ENCODE results near the gene CTSO. TPM values are rescaled to one million over a fixed set of nuclear protein-coding genes. Genes with fewer than 3 reads are reported as not detected.

The CTSO gene
- total RNA-seq, 1 experiment from 2014 or later = 2.8 TPM

DNA sequence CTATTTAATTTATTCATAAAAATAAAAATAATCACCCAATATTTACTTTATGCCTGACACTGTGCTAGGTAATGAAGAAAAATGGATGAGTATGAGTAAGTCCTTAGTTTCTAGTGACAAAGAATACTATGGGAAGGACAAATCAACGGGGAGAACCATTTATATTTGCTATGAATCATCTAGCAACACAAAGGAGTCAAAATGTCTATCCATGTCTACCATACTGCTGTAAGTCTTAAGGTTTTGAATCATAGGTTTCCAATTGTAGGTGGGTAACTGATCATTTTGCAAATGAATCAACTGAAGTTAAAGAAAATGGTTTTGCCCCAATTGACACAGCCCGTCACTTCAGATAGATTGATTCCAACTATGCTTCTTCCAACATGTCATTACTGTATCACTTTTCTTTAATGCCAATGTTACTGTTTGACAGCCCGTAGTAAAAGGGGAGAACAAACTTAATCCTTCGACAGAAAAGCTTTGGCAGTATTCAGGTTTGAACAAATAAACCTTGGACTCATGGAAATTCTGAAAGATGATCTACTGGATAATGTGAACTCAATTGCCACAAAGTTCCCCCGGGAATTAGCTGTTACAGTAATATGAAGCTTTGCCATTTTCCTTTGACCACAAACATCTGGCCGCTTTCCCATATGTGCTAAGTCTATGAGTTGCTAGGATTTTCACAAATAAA is 47.0 kb downstream of the CTSO start:
- Histone ChIP-seq H3K4me1 (ENCODE audit: insufficient read depth, low read length) (peaks cover 22% of the 10 kb centered on the region), H3K27ac (ENCODE audit: low read length) (peak overlapping the region; percentile 98), H2AFZ (ENCODE audit: low read length) (peak overlapping the region; percentile 49), H3K9me2 (replicated peaks; ENCODE audit: low read length) (no peaks in the 10 kb centered on the region), H3K9me3 (ENCODE audit: low read length) (no peaks in the 10 kb centered on the region), H3K4me2 (ENCODE audit: low read length) (peak overlapping the region; percentile 72), H3K36me3 (ENCODE audit: low read depth, low read length) (no peaks in the 10 kb centered on the region), H3K9ac (ENCODE audit: low read length) (peak overlapping the region; percentile 78), H3K4me3 (ENCODE audit: low read length) (peak overlapping the region; percentile 48), H3K27me3 (ENCODE audit: low read length) (no peaks in the 10 kb centered on the region), H4K20me1 (ENCODE audit: low read length) (no peaks in the 10 kb centered on the region), H3K79me2 (ENCODE audit: low read length) (no peaks in the 10 kb centered on the region), H3F3A (ENCODE audit: low read length, unreplicated experiment) (peaks cover 6% of the 10 kb centered on the region)
- DNase-seq (peak; percentile 92), ATAC-seq (peak; percentile 87)
- POLR2A ChIA-PET (ENCODE audit: unreplicated experiment) = interaction anchor here (0.6 to 0.7 kb wide), 2 partner anchors 46 to 47 kb away, joined by 5 to 6 read pairs; partner anchors contain the start of gene CTSO
- BruUV-seq (replicated peaks) = no TSS peak
- intact Hi-C loops (cut with micrococcal nuclease) = loop anchor here (2.0 to 5.0 kb wide), 2 partner anchors 46 to 84 kb away; partner anchors contain the start of gene CTSO
- CTCF ChIA-PET = interaction anchor here (0.6 kb wide), 1 partner anchor 46 kb away, joined by 4 read pairs; no protein-coding TSS in a partner anchor
- TF ChIP-seq EZH2 (IDR thresholded peaks at IDR 0.05; ENCODE audit: low read length, unreplicated experiment) (no peak), EZH2phosphoT487 (IDR thresholded peaks at IDR 0.05; ENCODE audit: borderline replicate concordance, low read length) (no peak)
- TF ChIP-seq, protein P1, sequence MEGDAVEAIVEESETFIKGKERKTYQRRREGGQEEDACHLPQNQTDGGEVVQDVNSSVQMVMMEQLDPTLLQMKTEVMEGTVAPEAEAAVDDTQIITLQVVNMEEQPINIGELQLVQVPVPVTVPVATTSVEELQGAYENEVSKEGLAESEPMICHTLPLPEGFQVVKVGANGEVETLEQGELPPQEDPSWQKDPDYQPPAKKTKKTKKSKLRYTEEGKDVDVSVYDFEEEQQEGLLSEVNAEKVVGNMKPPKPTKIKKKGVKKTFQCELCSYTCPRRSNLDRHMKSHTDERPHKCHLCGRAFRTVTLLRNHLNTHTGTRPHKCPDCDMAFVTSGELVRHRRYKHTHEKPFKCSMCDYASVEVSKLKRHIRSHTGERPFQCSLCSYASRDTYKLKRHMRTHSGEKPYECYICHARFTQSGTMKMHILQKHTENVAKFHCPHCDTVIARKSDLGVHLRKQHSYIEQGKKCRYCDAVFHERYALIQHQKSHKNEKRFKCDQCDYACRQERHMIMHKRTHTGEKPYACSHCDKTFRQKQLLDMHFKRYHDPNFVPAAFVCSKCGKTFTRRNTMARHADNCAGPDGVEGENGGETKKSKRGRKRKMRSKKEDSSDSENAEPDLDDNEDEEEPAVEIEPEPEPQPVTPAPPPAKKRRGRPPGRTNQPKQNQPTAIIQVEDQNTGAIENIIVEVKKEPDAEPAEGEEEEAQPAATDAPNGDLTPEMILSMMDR (conservative IDR thresholded peaks at IDR 0.05; ENCODE audit: low read depth, low read length) = no peak

DNA sequence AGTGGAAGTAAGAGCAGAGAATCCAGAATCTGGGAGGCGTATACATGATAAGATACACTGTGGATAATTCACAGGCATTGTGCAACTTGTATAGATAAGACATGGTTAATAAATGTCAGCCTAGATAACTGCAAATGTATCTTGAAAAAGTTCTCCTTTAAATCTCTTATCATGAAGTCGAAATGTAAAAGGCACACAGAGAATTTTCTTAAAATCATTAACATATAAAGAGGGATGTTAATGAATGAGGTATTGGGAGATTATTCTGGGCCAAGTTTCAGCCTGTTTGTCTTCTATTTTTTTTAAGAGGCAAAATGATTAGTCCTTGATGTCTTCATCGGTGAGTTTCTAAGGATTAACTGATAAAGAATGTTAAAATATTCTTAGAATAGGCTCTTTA is 49.3 kb downstream of the CTSO start:
- DNase-seq (no peak), ATAC-seq (no peak)
- CTCF ChIA-PET = no interaction called here
- H3K79me2 ChIP-seq (ENCODE audit: low read length) = no peaks in the 10 kb centered on the region
- no peaks in the 10 kb centered on the region for H4K20me1 ChIP-seq (ENCODE audit: low read length)
- POLR2A ChIA-PET (ENCODE audit: unreplicated experiment) = no interaction called here
- H3K9ac ChIP-seq (ENCODE audit: low read length) = no peak overlapping the region
- peaks cover 6% of the 10 kb centered on the region for H3F3A ChIP-seq (ENCODE audit: low read length, unreplicated experiment)
- H3K27ac ChIP-seq (ENCODE audit: low read length) = no peak overlapping the region
- H3K36me3 ChIP-seq (ENCODE audit: low read depth, low read length) = no peaks in the 10 kb centered on the region
- H3K9me3 ChIP-seq (ENCODE audit: low read length) = no peaks in the 10 kb centered on the region
- BruUV-seq (replicated peaks) = no TSS peak
- H3K4me1 ChIP-seq (ENCODE audit: insufficient read depth, low read length) = peaks cover 36% of the 10 kb centered on the region
- no peaks in the 10 kb centered on the region for H3K27me3 ChIP-seq (ENCODE audit: low read length)
- no peaks in the 10 kb centered on the region for H3K9me2 ChIP-seq (replicated peaks; ENCODE audit: low read length)
- no peak overlapping the region for H2AFZ ChIP-seq (ENCODE audit: low read length)
- no peak overlapping the region for H3K4me2 ChIP-seq (ENCODE audit: low read length)
- intact Hi-C loops (cut with micrococcal nuclease) = no loop called here
- no peak overlapping the region for H3K4me3 ChIP-seq (ENCODE audit: low read length)
- TF ChIP-seq, protein P1 (conservative IDR thresholded peaks at IDR 0.05; ENCODE audit: low read depth, low read length) = no peak
- TF ChIP-seq EZH2 (IDR thresholded peaks at IDR 0.05; ENCODE audit: low read length, unreplicated experiment) (no peak), EZH2phosphoT487 (IDR thresholded peaks at IDR 0.05; ENCODE audit: borderline replicate concordance, low read length) (no peak)

DNA sequence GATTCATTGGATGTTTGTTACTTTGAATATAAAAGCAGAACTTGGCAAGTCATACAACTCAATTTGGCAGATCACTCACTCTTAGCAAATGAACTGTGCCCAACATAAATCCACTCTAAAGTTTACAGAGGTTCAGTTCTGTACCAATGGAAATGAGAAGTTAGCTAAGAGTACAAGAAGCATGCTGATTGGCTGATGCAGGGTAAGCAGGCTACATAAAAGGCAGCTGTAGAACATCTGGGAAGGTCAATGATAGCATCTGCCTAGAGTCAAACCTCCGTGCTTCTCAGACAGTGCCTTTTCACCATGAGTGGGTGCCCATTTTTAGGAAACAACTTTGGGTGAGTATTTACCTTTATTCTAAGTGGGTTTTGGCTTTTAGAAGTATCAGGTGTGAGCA is 50.2 kb downstream of the CTSO start, which contains the start of gene TDO2:
TSS of gene TDO2 (plus strand) at position 244 of the 400 bp plus-strand sequence. CDS start at position 307, 63 bp downstream.
- Histone ChIP-seq H3K36me3 (ENCODE audit: low read depth, low read length) (no peaks in the 10 kb centered on the region), H4K20me1 (ENCODE audit: low read length) (no peaks in the 10 kb centered on the region), H3F3A (ENCODE audit: low read length, unreplicated experiment) (peaks cover 6% of the 10 kb centered on the region), H3K9me3 (ENCODE audit: low read length) (no peaks in the 10 kb centered on the region), H3K4me2 (ENCODE audit: low read length) (no peak within 1 kb of the TSS), H3K4me3 (ENCODE audit: low read length) (no peak within 1 kb of the TSS), H3K9me2 (replicated peaks; ENCODE audit: low read length) (no peaks in the 10 kb centered on the region), H3K9ac (ENCODE audit: low read length) (no peak within 1 kb of the TSS), H3K27me3 (ENCODE audit: low read length) (no peaks in the 10 kb centered on the region), H3K27ac (ENCODE audit: low read length) (no peak within 1 kb of the TSS), H3K4me1 (ENCODE audit: insufficient read depth, low read length) (peaks cover 36% of the 10 kb centered on the region), H2AFZ (ENCODE audit: low read length) (no peak within 1 kb of the TSS), H3K79me2 (ENCODE audit: low read length) (no peaks in the 10 kb centered on the region)
- DNase-seq = no peak
- TF ChIP-seq, protein P1 (conservative IDR thresholded peaks at IDR 0.05; ENCODE audit: low read depth, low read length) = no peak
- TF ChIP-seq EZH2phosphoT487 (IDR thresholded peaks at IDR 0.05; ENCODE audit: borderline replicate concordance, low read length) (no peak), EZH2 (IDR thresholded peaks at IDR 0.05; ENCODE audit: low read length, unreplicated experiment) (no peak)
- no TSS peak for BruUV-seq (replicated peaks)
- intact Hi-C loops (cut with micrococcal nuclease) = no loop called here
- ATAC-seq = no peak
- CTCF ChIA-PET = no interaction called here
- POLR2A ChIA-PET (ENCODE audit: unreplicated experiment) = no interaction called here

All from PC-3 (cell line).